Parathyroid adenoma (tissue), 2 donors: ENCODE data around the gene RAB40C.

ENCODE experiments used
- H2AFZ ChIP-seq: fragments of 300-600 bp; sonication (generic); one replicate; pipeline ENCODE4 v1.7.0; 2017; ENCODE audit warnings: antibody characterized with exemption, mild to moderate bottlenecking
- H3K27ac ChIP-seq: fragments of 300-600 bp; sonication (generic); one replicate; pipeline ENCODE4 v1.7.0; 2017
- H3K27me3 ChIP-seq: fragments of 300-600 bp; sonication (generic); one replicate; pipeline ENCODE4 v1.7.0; 2017; ENCODE audit warnings: low read length; ENCODE audit not compliant: control insufficient read depth, insufficient read depth
- H3K36me3 ChIP-seq: fragments of 300-600 bp; sonication (generic); one replicate; pipeline ENCODE4 v1.7.0; 2017; ENCODE audit warnings: low read length; ENCODE audit not compliant: control insufficient read depth, insufficient read depth
- H3K4me1 ChIP-seq: fragments of 300-600 bp; sonication (generic); one replicate; pipeline ENCODE4 v1.7.0; 2017; ENCODE audit warnings: control low read depth
- H3K4me2 ChIP-seq: fragments of 300-600 bp; sonication (generic); one replicate; pipeline ENCODE4 v1.7.0; 2017; ENCODE audit warnings: low read length
- H3K4me3 ChIP-seq: fragments of 300-600 bp; sonication (generic); one replicate; pipeline ENCODE4 v1.7.0; 2017; ENCODE audit warnings: low read depth, low read length
- H3K79me2 ChIP-seq: fragments of 300-600 bp; sonication (generic); one replicate; pipeline ENCODE4 v1.7.0; 2017; ENCODE audit warnings: control low read depth
- H3K9ac ChIP-seq: fragments of 300-600 bp; sonication (generic); one replicate; pipeline ENCODE4 v1.7.0; 2017; ENCODE audit warnings: mild to moderate bottlenecking
- H3K9me3 ChIP-seq: fragments of 300-600 bp; sonication (generic); one replicate; pipeline ENCODE4 v1.7.0; 2017; ENCODE audit warnings: low read length; ENCODE audit not compliant: control insufficient read depth
- TF ChIP-seq, protein P1 (sequence below): fragments of 300-600 bp; sonication (generic); IDR thresholded peaks from one replicate; pipeline ENCODE4 v1.7.0; 2017; ENCODE audit warnings: antibody characterized with exemption, mild to moderate bottlenecking
- donor health status: primary hyperparathyroidism.

RAB40C gene

DNA sequence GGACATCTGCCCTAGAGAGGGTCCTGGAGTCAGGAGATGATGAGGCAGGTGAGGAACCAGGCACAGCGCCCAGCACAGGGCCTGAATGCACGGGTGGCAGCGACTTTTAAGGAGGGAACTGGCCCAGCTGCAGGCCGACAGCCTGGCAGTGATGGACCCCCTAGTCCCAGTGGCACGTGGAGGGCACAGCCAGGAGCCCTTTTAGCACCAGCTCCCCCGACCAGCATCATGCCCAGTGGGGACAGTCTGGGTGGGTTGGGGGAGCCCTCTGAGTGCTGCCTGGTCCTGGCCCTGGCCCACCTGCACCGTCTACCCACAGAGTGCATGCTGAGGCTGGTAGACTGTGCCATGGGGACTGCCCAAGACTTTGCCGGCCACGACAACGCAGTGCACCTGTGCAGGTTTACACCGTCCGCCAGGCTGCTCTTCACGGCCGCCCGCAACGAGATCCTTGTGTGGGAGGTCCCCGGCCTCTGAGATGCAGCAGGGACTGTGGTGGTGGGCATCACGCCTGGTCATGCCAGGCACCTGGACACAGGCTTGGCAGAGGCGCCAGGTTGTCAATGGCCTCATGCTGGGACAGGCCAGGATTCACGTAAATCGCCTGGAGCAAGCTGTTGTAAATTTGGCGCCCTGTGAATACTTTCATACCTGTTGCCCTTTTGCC, 77.4 kb downstream of the RAB40C start:
- peak overlapping the region; percentile 93 for H2AFZ ChIP-seq
- H3K4me3 ChIP-seq: peak overlapping the region; percentile 88
- H3K27ac ChIP-seq: no peak overlapping the region
- H3K27me3 ChIP-seq: no peaks in the 10 kb centered on the region
- peak overlapping the region; percentile 59 for H3K4me2 ChIP-seq
- H3K36me3 ChIP-seq: no peaks in the 10 kb centered on the region
- peaks cover 10% of the 10 kb centered on the region for H3K4me1 ChIP-seq
- H3K9ac ChIP-seq: no peak overlapping the region
- H3K79me2 ChIP-seq: peaks cover 5% of the 10 kb centered on the region
- TF ChIP-seq, protein P1, sequence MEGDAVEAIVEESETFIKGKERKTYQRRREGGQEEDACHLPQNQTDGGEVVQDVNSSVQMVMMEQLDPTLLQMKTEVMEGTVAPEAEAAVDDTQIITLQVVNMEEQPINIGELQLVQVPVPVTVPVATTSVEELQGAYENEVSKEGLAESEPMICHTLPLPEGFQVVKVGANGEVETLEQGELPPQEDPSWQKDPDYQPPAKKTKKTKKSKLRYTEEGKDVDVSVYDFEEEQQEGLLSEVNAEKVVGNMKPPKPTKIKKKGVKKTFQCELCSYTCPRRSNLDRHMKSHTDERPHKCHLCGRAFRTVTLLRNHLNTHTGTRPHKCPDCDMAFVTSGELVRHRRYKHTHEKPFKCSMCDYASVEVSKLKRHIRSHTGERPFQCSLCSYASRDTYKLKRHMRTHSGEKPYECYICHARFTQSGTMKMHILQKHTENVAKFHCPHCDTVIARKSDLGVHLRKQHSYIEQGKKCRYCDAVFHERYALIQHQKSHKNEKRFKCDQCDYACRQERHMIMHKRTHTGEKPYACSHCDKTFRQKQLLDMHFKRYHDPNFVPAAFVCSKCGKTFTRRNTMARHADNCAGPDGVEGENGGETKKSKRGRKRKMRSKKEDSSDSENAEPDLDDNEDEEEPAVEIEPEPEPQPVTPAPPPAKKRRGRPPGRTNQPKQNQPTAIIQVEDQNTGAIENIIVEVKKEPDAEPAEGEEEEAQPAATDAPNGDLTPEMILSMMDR: no peak
- H3K9me3 ChIP-seq: no peaks in the 10 kb centered on the region

DNA sequence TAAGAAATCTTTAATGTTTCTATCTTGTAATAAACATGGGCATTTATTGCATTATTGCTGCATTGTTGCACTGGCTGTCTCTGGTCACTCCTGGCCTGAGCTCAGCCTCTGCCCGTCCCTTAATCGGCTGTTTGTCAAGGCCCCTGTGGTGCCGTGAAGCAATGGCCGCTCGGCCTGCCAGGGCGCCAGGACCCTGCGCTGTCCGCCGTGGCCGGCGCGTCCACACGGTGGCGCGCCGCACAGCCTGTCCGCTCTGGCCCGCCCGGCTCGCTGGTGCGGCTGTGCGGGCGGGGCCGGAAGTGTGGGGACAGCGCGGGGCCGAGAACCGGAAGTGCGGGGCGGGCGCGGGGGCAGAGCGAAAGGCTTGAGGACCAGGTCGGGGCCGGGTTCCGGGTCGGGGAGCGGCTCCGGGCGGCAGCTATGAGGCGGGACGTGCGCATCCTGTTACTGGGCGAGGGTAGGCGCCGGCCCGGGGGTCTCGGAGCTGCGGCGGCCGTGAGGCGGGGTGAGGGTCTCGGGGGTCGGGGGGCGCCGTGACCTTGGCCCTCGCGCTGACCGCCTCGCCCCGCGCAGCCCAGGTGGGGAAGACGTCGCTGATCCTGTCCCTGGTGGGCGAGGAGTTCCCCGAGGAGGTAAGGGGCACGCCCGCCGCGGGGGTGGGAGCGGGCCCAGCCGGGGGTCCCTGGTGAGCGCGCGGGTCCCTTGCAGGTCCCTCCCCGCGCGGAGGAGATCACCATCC, 78.1 kb downstream of the RAB40C start, which contains the start of gene RHOT2:
RHOT2 (plus strand) TSS at position 353 of the 739 bp plus-strand sequence; CDS start at position 421, 68 bp downstream.
- Histone ChIP-seq H3K4me3 (peak within 1 kb of the TSS; percentile 88), H3K4me2 (peak within 1 kb of the TSS; percentile 91), H3K9me3 (no peaks in the 10 kb centered on the region), H3K27me3 (no peaks in the 10 kb centered on the region), H3K27ac (peak within 1 kb of the TSS; percentile 60), H3K36me3 (no peaks in the 10 kb centered on the region), H2AFZ (peak within 1 kb of the TSS; percentile 93), H3K9ac (peak within 1 kb of the TSS; percentile 77), H3K4me1 (peaks cover 10% of the 10 kb centered on the region), H3K79me2 (peaks cover 5% of the 10 kb centered on the region)
- TF ChIP-seq, protein P1: peak; percentile 98

DNA sequence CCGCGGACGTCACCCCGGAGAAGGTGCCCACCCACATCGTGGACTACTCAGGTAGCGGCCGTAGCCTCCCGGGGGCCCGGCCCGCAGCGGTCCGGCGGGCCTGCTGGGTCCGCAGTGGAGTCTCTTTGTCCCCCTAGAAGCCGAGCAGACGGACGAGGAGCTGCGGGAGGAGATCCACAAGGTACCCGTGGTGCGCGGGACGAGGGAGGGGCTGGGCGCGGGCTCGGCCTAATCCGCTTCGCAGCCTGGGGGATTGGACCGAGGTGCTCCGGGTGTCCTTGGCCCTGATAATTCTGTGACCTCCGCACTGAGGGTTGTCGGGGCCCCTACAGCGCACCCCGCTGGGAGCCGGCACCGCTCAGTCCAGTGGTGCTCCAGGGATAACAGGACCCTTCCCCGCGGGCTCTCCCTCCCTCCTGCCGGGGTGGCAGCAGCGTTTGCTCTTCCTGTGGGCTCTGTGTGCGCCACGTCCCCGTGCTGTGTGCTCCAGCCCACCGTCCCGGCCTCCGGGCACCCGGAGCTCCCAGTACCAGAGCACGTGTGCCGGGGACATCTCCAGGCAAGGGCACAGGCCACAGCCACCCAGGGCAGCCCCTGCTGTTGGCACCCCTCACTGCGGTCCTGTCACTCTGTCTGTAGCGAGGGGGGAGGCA, 78.8 kb downstream of the RAB40C start:
- H3K9ac ChIP-seq: peak overlapping the region; percentile 77
- peak overlapping the region; percentile 60 for H3K27ac ChIP-seq

DNA sequence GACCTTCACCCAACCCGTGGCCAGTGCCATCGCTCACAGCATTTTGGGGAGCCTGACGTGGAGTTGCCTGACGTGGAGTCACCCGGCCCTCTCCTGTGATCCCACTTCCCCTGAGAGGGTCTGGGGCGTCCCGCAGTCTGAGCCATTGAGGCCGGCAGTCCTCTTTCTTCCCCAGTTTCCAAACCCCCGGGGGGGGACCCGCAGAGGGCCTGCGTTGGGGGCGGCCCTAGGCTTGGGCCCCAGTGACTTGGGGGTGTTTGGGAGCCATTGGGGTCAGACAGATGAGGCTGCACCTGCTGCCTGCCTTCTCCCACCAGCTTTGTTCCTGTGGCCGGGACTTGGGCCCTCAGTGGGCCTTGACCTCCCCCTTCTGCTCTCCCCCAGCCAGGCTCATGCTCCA, 79.8 kb downstream of the RAB40C start:
- Histone ChIP-seq H3K79me2 (peaks cover 5% of the 10 kb centered on the region), H3K9ac (no peak overlapping the region), H3K9me3 (no peaks in the 10 kb centered on the region), H3K4me2 (no peak overlapping the region), H3K4me3 (no peak overlapping the region), H3K4me1 (peaks cover 10% of the 10 kb centered on the region), H2AFZ (no peak overlapping the region), H3K27ac (no peak overlapping the region), H3K36me3 (no peaks in the 10 kb centered on the region), H3K27me3 (no peaks in the 10 kb centered on the region)
- TF ChIP-seq, protein P1: no peak

More for the DNA sequence above, 78.8 kb downstream of the RAB40C start:
- H3K27me3 ChIP-seq: no peaks in the 10 kb centered on the region
- H3K9me3 ChIP-seq: no peaks in the 10 kb centered on the region
- peaks cover 5% of the 10 kb centered on the region for H3K79me2 ChIP-seq
- H2AFZ ChIP-seq: peak overlapping the region; percentile 93
- H3K4me1 ChIP-seq: peaks cover 10% of the 10 kb centered on the region
- TF ChIP-seq, protein P1: no peak
- peak overlapping the region; percentile 88 for H3K4me3 ChIP-seq
- H3K4me2 ChIP-seq: peak overlapping the region; percentile 91
- H3K36me3 ChIP-seq: no peaks in the 10 kb centered on the region
